GM10847 (cell line): ENCODE results near the gene FBXL3.

Source experiments
- POLR2A ChIP-seq: IDR thresholded peaks from 2 replicates; pipeline ENCODE4 v1.6.1; 2011; ENCODE audit not compliant: insufficient read length; ENCODE audit errors: extremely low read depth

FBXL3 gene

DNA sequence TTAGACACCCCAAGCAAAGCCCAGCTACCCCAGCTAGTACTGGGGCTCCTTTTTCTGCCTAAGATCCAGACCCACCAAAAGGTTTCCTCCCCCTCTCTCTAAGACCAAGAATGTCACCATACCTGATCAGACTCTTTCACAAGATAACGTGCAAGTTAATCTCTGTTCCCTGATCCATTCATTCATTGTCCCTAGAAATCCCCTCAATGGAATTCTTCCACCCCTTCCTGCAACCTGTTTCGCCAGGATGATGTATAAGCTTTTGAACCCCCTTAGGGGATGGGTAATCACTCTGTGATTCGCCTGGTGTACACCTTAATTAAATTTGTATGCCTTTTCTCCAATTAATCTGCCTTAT is 52.4 kb downstream of the FBXL3 start:
- no peak for TF ChIP-seq POLR2A

GRCh38 chr13:76973920-76974617 is 52.9 kb downstream of the FBXL3 start:
- no peak for TF ChIP-seq POLR2A

DNA sequence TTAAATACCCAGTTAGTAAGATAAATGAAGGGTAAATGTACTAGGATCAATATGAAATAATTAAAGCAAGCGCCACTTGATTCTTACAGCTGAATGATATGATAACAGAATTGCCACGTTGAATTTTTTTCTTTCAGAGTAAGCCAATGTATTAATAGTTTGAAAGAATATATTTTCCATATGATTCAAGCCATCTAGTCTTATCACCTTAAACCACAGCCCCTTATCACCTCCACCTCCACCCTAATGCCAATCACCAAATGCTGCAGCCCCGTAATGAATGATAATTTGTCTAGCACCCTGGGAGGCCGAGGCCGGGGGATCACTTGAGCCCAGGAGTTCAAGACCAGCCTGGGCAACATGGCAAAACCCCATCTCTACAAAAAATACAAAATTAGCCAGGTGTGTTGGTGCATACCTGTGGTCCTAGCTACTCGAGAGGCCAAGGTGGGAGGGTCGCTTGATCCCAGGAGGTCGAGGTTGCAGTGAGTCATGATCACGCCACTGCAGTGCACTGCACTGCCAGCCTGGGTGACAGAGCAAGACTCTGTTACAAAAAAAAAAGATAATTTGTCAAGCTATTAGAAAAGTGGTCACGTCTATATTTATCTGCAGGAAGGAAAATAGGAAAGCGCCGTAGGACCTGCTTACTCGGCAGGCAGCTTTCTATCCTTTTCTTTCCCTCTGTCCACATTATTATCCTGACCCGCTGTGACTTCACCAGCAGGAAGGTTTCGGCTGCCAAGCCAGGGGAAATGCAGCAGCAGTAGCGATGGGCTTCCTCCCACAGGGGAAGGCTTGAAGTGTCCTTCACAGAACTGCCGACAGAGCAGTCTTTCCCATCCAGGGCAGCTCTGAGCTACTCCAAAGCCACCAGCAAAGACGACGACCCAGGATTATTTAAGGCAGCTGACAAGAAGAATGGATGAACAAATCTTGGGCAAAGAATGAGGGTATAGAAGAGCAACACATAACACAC is 54.8 kb downstream of the FBXL3 start:
- no peak for TF ChIP-seq POLR2A

DNA sequence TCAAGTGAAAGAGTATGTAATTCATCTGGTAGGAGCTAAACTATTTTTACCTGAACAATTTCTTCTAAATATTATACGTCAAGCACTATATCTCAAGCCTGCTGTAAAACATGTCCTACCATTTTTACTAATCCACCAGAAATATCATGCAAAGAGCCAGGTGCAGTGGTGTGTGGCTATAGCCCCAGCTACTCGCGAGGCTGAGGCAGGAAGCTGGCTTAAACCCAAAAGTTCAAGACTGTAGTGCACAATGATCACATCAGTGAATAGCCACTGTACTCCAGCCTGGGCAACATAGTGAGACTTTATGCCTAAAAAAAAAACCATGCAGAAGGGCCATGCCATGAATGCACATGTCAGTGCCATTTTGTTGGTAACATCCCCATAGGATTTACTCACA is 55.7 kb downstream of the FBXL3 start:
- no peak for TF ChIP-seq POLR2A

DNA sequence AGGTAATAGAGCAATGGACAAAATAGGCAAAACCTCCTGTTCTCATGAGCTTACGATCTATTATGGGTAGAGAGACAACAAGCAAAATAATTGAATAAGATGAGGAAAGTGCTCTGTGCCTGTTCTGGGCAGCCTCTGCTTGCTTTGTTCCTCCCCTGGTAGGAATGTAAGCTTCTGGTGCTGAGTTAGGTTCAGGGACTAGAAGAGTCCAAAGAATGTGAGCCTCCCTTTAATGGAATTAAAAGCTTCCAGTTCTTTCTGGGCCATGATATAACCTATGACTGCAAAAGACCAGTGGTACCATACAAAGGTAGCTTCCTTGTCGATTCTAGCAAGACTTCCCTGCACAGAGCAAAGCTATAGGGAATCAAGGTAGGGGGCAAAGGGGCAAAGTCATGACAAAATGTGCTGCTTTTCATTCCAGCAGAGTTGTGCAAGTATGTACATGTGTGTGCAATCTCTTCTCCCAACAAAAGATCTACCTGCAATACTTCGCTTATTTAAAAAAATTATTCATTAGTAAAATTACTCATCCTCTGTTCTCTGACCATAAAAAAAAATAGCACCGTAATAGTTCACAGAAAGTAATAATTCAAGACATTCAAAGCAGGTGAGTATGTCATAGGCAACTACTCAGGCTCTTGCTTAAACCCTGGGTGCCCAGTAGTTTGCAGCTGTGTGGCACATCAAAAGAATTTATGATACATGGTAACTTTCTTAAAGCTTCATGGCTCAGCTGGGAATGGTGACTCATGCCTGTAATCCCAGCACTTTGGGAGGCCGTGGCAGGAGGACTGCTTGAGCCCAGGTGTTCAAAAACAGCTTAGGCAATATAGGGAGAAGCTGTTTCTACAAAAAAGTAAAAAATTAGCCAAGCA is 57.2 kb downstream of the FBXL3 start:
- TF ChIP-seq POLR2A = no peak

DNA sequence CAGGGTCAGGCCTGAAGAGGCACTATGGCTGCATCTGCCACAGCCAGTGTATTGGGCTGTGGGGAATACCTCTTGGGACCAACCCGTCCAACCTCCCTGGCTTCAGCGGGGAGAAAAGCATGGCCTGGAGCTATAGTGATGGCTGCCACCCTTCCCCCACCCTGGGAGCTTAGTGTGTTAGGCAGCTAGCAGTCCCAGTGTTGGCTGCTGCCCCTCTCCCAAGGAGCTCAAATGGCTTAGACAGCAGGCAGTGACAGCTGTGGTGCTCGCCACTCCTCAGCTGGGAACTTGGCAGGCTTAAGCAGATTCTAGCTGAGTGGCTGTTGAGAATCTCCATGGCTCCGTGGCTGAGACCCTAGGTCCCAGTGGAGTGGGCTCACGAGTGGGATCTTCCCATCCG is 58.9 kb downstream of the FBXL3 start:
- TF ChIP-seq POLR2A = no peak

GRCh38 chr13:76967031-76967430 is 59.9 kb downstream of the FBXL3 start:
- TF ChIP-seq POLR2A = no peak

DNA sequence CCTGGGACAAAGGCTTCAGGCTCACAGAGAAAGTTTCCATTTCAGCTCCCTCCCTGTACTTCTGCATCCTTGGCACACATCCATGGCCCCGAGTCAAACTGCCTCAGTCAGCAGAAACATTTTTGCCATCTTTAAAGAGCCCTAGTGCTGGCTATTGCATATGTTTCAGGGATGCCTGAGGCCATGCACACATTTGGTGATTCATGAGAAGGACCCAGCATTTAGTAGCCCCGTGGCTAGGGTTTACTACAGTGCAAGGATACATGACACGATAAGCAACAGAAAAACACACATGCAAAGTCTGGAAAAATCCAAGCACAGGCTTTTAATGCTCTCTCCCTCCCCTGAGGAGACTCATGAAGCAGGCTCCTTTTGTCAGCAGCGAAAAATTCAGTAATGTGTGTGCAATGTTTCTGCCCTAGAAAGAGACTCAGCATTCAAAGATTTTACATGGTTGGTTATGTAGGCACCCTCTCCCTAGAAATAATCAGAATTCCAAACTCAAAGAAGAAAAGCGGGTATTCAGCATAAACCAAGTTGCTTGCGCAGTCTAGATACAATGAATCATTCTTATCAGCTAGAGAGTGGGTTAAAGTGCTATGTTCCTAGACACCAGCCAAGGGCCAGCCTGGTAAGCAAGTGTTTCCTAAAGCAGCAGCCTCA is 61.1 kb downstream of the FBXL3 start:
- no peak for TF ChIP-seq POLR2A

DNA sequence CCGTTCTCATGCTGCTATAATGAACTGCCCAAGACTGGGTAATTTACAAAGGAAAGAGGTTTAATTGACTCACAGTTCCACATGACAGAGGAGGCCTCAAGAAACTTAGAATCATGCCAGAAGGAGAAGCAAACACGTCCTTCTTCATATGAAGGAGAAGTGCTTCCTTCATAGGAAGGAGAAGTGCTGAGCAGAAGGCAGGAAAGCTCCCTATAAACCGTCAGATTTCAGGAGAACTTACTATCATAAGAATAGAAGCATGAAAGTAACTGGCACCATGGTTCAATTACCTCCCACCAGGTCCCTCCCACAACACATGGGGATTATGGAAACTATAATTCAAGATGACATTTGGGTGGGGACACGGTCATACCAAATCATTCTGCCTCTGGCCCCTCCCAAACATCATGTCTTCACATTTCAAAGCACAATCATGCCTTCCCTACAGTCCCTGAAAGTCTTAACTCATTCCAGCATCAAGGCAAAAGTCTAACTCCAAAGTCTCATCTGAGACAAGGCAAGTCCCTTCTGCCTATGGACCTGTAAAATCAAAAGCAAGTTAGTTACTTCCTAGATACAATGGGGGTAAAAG is 68.0 kb downstream of the FBXL3 start:
- TF ChIP-seq POLR2A = no peak

DNA sequence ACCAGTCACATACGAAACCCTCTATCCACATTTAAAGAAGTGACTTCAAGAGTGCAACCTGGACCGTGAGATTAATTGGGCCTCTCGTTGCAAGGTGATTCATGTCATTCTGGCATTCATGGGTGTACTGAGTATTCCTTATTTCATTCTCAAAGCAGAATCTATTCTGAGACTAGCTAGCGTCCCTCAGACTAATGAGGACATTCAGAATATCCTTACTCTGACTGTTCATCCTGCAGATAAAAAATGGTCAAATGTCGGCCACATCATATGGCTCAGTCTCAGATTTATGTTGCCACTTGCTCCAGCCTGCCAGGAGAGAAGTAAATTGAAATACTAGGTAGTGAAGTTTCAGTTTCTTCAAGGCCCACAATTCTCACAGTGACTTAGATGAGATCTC is 71.3 kb downstream of the FBXL3 start:
- no peak for TF ChIP-seq POLR2A
